MM.1S (cell line): Measurements from ENCODE around the gene GTF3C5.

Source experiments
- EZH2 ChIP-seq: fragments of 300-600 bp; sonication (generic); optimal IDR thresholded peaks from 2 replicates; pipeline ENCODE3; 2017; ENCODE audit warnings: low read depth, mild to moderate bottlenecking, antibody characterized with exemption, low read length, mixed read lengths
- TF ChIP-seq, protein P1 (sequence below): fragments of 300-600 bp; sonication (generic); IDR thresholded peaks from 2 replicates; pipeline ENCODE4 v1.5.1; 2016; ENCODE audit warnings: antibody characterized with exemption, low read length, mixed read lengths

DNA sequence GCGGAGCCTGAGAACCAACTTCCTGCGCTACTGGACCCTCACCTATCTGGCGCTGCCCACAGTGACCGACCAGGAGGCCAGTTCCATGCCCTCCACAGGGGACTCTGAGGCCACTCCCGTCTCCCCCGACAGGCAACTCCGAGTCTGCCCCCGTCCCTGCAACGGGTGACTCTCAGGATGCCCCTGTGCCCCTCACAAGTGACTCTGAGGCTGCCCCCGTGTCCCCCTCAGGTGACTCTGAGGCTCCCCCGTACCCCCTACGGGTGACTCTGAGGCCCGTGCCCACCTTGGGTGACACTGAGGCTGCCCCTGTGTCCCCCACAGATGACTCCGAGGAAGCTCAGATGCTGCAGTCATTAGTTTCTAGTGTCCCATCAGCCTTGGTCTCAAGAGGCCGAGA lies 56.1 kb downstream of the GTF3C5 start:
- TF ChIP-seq, protein P1, sequence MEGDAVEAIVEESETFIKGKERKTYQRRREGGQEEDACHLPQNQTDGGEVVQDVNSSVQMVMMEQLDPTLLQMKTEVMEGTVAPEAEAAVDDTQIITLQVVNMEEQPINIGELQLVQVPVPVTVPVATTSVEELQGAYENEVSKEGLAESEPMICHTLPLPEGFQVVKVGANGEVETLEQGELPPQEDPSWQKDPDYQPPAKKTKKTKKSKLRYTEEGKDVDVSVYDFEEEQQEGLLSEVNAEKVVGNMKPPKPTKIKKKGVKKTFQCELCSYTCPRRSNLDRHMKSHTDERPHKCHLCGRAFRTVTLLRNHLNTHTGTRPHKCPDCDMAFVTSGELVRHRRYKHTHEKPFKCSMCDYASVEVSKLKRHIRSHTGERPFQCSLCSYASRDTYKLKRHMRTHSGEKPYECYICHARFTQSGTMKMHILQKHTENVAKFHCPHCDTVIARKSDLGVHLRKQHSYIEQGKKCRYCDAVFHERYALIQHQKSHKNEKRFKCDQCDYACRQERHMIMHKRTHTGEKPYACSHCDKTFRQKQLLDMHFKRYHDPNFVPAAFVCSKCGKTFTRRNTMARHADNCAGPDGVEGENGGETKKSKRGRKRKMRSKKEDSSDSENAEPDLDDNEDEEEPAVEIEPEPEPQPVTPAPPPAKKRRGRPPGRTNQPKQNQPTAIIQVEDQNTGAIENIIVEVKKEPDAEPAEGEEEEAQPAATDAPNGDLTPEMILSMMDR, result no peak
- TF ChIP-seq EZH2, result no peak
